Breast epithelium (tissue), 4 donors: ENCODE measurements around the gene COL7A1. TPM values are rescaled to one million over a fixed set of nuclear protein-coding genes. Genes with fewer than 3 reads are reported as not detected.
"Not testable (repeated sequence)": the region's sequence is repeated elsewhere in the genome, so short reads cannot be mapped to it uniquely, and the experiment has no call there.

Experiments used
- DNase-seq, 2 donors: peaks; one replicate each; pipeline ENCODE4 v3.0.0-alpha.2; 2019; ENCODE audit warnings: low spot score in 2 of 2
- H3K27ac ChIP-seq, 2 donors: fragments of 200-600 bp; sonication (generic) in 1 of 2; one replicate each; pipeline ENCODE4 v1.5.1; 2016 to 2019; ENCODE audit warnings: mild to moderate bottlenecking in 1 of 2
- H3K27me3 ChIP-seq, 2 donors: fragments of 200-600 bp; sonication (generic) in 1 of 2; one replicate each; pipeline versions ENCODE4 v1.5.1 to v1.6.0; 2017 to 2019; ENCODE audit warnings: control low read depth in 1 of 2, mild to moderate bottlenecking in 1 of 2
- H3K36me3 ChIP-seq: fragments of 200-600 bp; one replicate; pipeline ENCODE4 v1.5.1; 2019
- H3K4me1 ChIP-seq, 2 donors: fragments of 200-600 bp; sonication (generic); one replicate each; pipeline ENCODE4 v1.5.1; 2016 to 2019; ENCODE audit warnings: control low read depth in 1 of 2
- H3K4me3 ChIP-seq, 3 donors: fragments of 200-600 bp; sonication (generic); 1 replicate in 2 of 3; 2 replicates in 1 of 3; pipeline ENCODE4 v1.5.1; 2016 to 2019; ENCODE audit warnings: mild to moderate bottlenecking in 3 of 3, moderate library complexity in 2 of 3
- H3K9me3 ChIP-seq, 2 donors: fragments of 200-600 bp; sonication (generic) in 1 of 2; one replicate each; pipeline ENCODE4 v1.5.1; 2016 to 2019; ENCODE audit warnings: control low read depth in 1 of 2
- CTCF ChIP-seq, 3 donors: fragments of 450-650 bp; IDR thresholded peaks; one replicate each; pipeline ENCODE4 v1.5.1; 2016 to 2017; ENCODE audit warnings: antibody characterized with exemption in 3 of 3, mild to moderate bottlenecking in 3 of 3, moderate library complexity in 3 of 3
- POLR2A ChIP-seq: fragments of 450-650 bp; IDR thresholded peaks from one replicate; pipeline ENCODE4 v1.6.1; 2016; ENCODE audit warnings: antibody characterized with exemption, mild to moderate bottlenecking, moderate library complexity
- POLR2AphosphoS5 ChIP-seq, 3 donors: sonication (generic); formaldehyde crosslinking; IDR thresholded peaks; one replicate each; pipeline ENCODE4 v1.6.1; 2017; ENCODE audit warnings: antibody characterized with exemption in 3 of 3
- intact Hi-C: fragments of 100-400 bp; cut with DNase I; formaldehyde crosslinking; loops from one replicate; pipeline ENCODE4 v1.15.1; 2023; ENCODE audit warnings: low total_unique reads
- total RNA-seq, 3 donors: library from RNA; depleted of rRNA; stranded (reverse); fragments of >200 nt; gene quantifications; one replicate each; pipeline ENCODE4 v1.1.0, GENCODE V29; 2016

Gene COL7A1
- total RNA-seq, 3 donors from 2014 or later: 0.48 to 18.6 (median 12.5) TPM

GRCh38 chr3:48536116-48536515, 59.0 kb downstream of the COL7A1 start:
- H3K27ac ChIP-seq: no peak overlapping the region
- H3K36me3 ChIP-seq: no peaks in the 10 kb centered on the region
- no peak overlapping the region for H3K4me3 ChIP-seq
- H3K9me3 ChIP-seq: no peaks in the 10 kb centered on the region
- TF ChIP-seq CTCF (IDR thresholded peaks at IDR 0.05): no peak
- no peak for TF ChIP-seq POLR2AphosphoS5 (IDR thresholded peaks at IDR 0.05)
- no peak for TF ChIP-seq POLR2A
- intact Hi-C loops: loop anchor here (5.0 kb wide), 1 partner anchor 54 kb away; no protein-coding TSS in a partner anchor
- no peaks in the 10 kb centered on the region for H3K27me3 ChIP-seq
- no peak for DNase-seq
- no peaks in the 10 kb centered on the region for H3K4me1 ChIP-seq

- intact Hi-C loops: loop anchor here (5.0 kb wide), 1 partner anchor 53 kb away; no protein-coding TSS in a partner anchor
- no peak for DNase-seq
- no peaks in the 10 kb centered on the region for H3K27me3 ChIP-seq
- H3K36me3 ChIP-seq: no peaks in the 10 kb centered on the region
- no peaks in the 10 kb centered on the region for H3K9me3 ChIP-seq
- H3K4me3 ChIP-seq: no peak overlapping the region
- TF ChIP-seq POLR2AphosphoS5 (IDR thresholded peaks at IDR 0.05): no peak
- no peak for TF ChIP-seq POLR2A
- no peak for TF ChIP-seq CTCF (IDR thresholded peaks at IDR 0.05)
- H3K27ac ChIP-seq: no peak overlapping the region
- H3K4me1 ChIP-seq: no peaks in the 10 kb centered on the region
Observed at GRCh38 chr3:48535578-48535977, 59.6 kb downstream of the COL7A1 start.

GRCh38 chr3:48532977-48533337, 62.2 kb downstream of the COL7A1 start:
- no peaks in the 10 kb centered on the region for H3K4me1 ChIP-seq
- H3K9me3 ChIP-seq: no peaks in the 10 kb centered on the region
- H3K27me3 ChIP-seq: no peaks in the 10 kb centered on the region

GRCh38 chr3:48532271-48532976, 62.7 kb downstream of the COL7A1 start:
- H3K27ac ChIP-seq: no peak overlapping the region
- no peaks in the 10 kb centered on the region for H3K9me3 ChIP-seq
- DNase-seq: no peak
- H3K36me3 ChIP-seq: no peaks in the 10 kb centered on the region
- intact Hi-C loops: no loop called here
- no peaks in the 10 kb centered on the region for H3K4me1 ChIP-seq
- no peaks in the 10 kb centered on the region for H3K27me3 ChIP-seq
- no peak overlapping the region for H3K4me3 ChIP-seq
- TF ChIP-seq CTCF (IDR thresholded peaks at IDR 0.05) (no peak), POLR2A (no peak), POLR2AphosphoS5 (IDR thresholded peaks at IDR 0.05) (no peak)

More at GRCh38 chr3:48532977-48533337, 62.2 kb downstream of the COL7A1 start:
- Histone ChIP-seq H3K27ac (no peak overlapping the region), H3K36me3 (no peaks in the 10 kb centered on the region), H3K4me3 (no peak overlapping the region)
- no peak for TF ChIP-seq POLR2A
- intact Hi-C loops: no loop called here
- no peak for DNase-seq

GRCh38 chr3:48530701-48531100, 64.4 kb downstream of the COL7A1 start:
- H3K27ac ChIP-seq, H3K4me1 ChIP-seq, H3K27me3 ChIP-seq, H3K9me3 ChIP-seq, intact Hi-C loops, H3K4me3 ChIP-seq, H3K36me3 ChIP-seq, DNase-seq: not testable (repeated sequence)

GRCh38 chr3:48528754-48529153, 66.4 kb downstream of the COL7A1 start:
- no peaks in the 10 kb centered on the region for H3K27me3 ChIP-seq
- intact Hi-C loops: no loop called here
- H3K36me3 ChIP-seq: no peaks in the 10 kb centered on the region
- no peak for DNase-seq
- no peaks in the 10 kb centered on the region for H3K9me3 ChIP-seq
- no peaks in the 10 kb centered on the region for H3K4me1 ChIP-seq
- no peak overlapping the region for H3K4me3 ChIP-seq
- TF ChIP-seq CTCF (IDR thresholded peaks at IDR 0.05) (no peak), POLR2A (no peak), POLR2AphosphoS5 (IDR thresholded peaks at IDR 0.05) (no peak)
- no peak overlapping the region for H3K27ac ChIP-seq
